GM12892 (cell line): Measurements from ENCODE around the gene ACOT2.
"Not testable (repeated sequence)": the region's sequence is repeated elsewhere in the genome, so short reads cannot be mapped to it uniquely, and the experiment has no call there.

Source experiments
- POLR2A ChIP-seq: IDR thresholded peaks from 2 replicates; pipeline ENCODE4 v1.6.1; 2011; ENCODE audit warnings: low read depth, low read length, control low read depth
- POLR2AphosphoS5 ChIP-seq: IDR thresholded peaks from 2 replicates; pipeline ENCODE4 v1.6.1; 2011; ENCODE audit warnings: low read depth, low read length, control low read depth

GRCh38 chr14:73568886-73569184 is 178 bp upstream of the ACOT2 start:
- not testable (repeated sequence) for TF ChIP-seq POLR2A, POLR2AphosphoS5
